HG03521 (cell line): ENCODE results near the gene ZNF592.

Experiments
- ATAC-seq: cut with Tn5 transposase; IDR thresholded peaks from one replicate; pipeline ENCODE4 v1.9.1; 2021; ENCODE audit warnings: mild to moderate bottlenecking, moderate library complexity; ENCODE audit not compliant: unreplicated experiment

ZNF592 gene

GRCh38 chr15:84772467-84772866, 24.1 kb downstream of the ZNF592 start:
- no peak for ATAC-seq

- no peak for ATAC-seq
Measured at GRCh38 chr15:84773716-84774115, 25.3 kb downstream of the ZNF592 start.

GRCh38 chr15:84775867-84776449, 27.6 kb downstream of the ZNF592 start:
- ATAC-seq: no peak

GRCh38 chr15:84778194-84778593, 29.8 kb downstream of the ZNF592 start:
- ATAC-seq: no peak

- ATAC-seq: no peak
Measured at GRCh38 chr15:84780492-84780891, 32.1 kb downstream of the ZNF592 start.

GRCh38 chr15:84781495-84781894, 33.1 kb downstream of the ZNF592 start:
- no peak for ATAC-seq

GRCh38 chr15:84782346-84782745, 34.0 kb downstream of the ZNF592 start:
- ATAC-seq: no peak

- ATAC-seq: no peak
Measured at GRCh38 chr15:84783493-84784251, 35.3 kb downstream of the ZNF592 start.

- ATAC-seq: no peak
Measured at GRCh38 chr15:84784262-84784661, 35.9 kb downstream of the ZNF592 start.

GRCh38 chr15:84785053-84785452, 36.7 kb downstream of the ZNF592 start:
- ATAC-seq: no peak

GRCh38 chr15:84788500-84788899, 40.1 kb downstream of the ZNF592 start:
- ATAC-seq: no peak

GRCh38 chr15:84789762-84790161, 41.4 kb downstream of the ZNF592 start:
- no peak for ATAC-seq

GRCh38 chr15:84790676-84791075, 42.3 kb downstream of the ZNF592 start:
- ATAC-seq: no peak

GRCh38 chr15:84791763-84792162, 43.4 kb downstream of the ZNF592 start:
- no peak for ATAC-seq

GRCh38 chr15:84793431-84794161, 45.2 kb downstream of the ZNF592 start:
- no peak for ATAC-seq

- no peak for ATAC-seq
Measured at GRCh38 chr15:84794162-84794547, 45.8 kb downstream of the ZNF592 start.

- ATAC-seq: no peak
Measured at GRCh38 chr15:84795186-84795585, 46.8 kb downstream of the ZNF592 start.

GRCh38 chr15:84797212-84797611, 48.8 kb downstream of the ZNF592 start:
- no peak for ATAC-seq

- no peak for ATAC-seq
Measured at GRCh38 chr15:84797801-84798200, 49.4 kb downstream of the ZNF592 start.

- ATAC-seq: no peak
Measured at GRCh38 chr15:84798436-84798946, 50.1 kb downstream of the ZNF592 start.

- no peak for ATAC-seq
Measured at GRCh38 chr15:84799511-84800187, 51.3 kb downstream of the ZNF592 start.
